ENCODE data around the gene SLIRP. TPM values are rescaled to one million over a fixed set of nuclear protein-coding genes. Genes with fewer than 3 reads are reported as not detected.
"Not testable (repeated sequence)": the region's sequence is repeated elsewhere in the genome, so short reads cannot be mapped to it uniquely, and the experiment has no call there.

SLIRP gene
- 332 and 483 TPM in 2 replicates for total RNA-seq (2014; rRNA removed)
- polyA plus RNA-seq (2012): 267 TPM

DNA sequence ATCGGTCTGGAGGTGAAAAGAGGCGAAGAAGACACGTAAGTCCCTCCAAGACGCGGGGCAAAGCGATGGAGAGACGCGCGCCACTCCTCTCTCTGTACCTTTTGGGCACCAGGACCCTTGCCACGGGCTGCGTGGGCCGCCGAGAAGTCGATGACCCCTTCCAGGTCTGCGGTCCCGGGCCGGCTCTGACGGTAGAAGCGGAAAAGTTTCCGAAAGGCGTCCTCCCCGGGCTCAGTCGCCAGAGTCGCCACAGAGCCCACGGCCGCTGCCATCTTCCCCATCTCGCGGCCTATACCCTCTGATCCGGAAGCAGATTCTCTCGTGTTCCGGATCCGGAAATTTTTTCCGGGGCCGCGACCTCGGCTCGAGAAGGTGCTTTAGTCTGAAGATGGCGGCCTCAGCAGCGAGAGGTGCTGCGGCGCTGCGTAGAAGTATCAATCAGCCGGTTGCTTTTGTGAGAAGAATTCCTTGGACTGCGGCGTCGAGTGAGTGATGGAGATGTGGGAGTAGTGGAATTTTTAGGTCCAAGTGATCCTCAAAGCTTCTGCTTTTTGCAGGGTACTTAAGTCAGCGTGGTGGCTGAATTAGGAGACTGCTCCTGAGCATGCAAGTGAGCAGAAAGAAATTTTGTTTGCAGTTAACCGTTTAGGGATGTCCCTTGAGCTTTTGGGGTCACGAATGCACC is at the start of gene SLIRP, which contains the start of gene ALKBH1:
Gene SLIRP, plus strand, starts transcription at position 380 of the 685 bp plus-strand sequence. Its CDS starts 9 bp downstream, at position 389.
Gene ALKBH1, minus strand, starts transcription at position 300 of the 685 bp plus-strand sequence. Its CDS starts 19 bp downstream, at position 281.
- peak; percentile 82 for DNase-seq (ENCODE audit: low read depth)

DNA sequence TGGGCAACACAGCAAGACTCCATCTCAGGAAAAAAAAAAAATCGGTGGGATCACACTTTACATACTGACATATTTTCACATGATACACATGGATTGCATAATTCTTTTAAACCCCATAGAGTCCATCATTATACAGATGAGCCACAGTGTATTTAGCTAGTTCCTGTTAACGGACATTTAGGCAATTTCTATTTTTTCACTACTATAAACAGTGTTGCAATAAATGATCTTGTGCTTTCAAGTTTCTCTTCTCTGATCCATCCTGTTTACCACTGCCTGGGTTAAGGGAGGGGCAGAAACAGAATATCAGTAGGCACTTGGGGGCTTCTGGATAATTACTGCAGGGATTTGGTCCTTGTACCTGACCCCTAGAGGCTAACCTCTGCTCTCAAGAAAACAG is 48.1 kb upstream of the SLIRP start:
- no peak for DNase-seq (ENCODE audit: low read depth)

DNA sequence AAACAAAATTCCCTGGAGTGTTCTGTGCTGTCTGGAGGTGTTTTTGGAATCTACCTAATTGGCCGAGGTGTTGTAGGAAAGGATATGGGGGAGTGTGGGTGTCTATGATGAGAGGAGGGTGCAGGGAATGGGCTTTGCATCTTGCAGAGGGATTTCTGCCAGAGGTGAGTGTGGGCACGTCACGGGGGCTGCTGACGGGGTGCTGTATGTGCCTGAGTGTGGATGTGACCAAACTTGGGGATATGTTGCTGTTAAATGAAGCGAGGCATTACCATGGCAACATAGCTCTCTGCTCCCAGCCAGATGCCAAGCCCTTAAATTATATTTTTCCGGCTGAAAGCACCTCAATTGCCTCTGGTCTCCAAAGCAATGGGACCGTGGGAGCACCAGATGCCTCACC is 47.1 kb upstream of the SLIRP start:
- DNase-seq (ENCODE audit: low read depth): no peak

DNA sequence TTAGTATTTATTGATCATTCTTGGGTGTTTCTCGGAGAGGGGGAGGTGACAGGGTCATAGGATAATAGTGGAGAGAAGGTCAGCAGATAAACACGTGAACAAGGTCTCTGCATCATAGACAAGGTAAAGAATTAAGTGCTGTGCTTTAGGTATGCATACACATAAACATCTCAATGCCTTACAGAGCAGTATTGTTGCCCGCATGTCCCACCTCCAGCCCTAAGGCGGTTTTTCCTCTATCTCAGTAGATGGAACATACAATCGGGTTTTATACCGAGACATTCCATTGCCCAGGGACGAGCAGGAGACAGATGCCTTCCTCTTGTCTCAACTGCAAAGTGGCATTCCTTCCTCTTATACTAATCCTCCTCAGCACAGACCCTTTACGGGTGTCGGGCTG is 46.3 kb upstream of the SLIRP start:
- not testable (repeated sequence) for DNase-seq (ENCODE audit: low read depth)

DNA sequence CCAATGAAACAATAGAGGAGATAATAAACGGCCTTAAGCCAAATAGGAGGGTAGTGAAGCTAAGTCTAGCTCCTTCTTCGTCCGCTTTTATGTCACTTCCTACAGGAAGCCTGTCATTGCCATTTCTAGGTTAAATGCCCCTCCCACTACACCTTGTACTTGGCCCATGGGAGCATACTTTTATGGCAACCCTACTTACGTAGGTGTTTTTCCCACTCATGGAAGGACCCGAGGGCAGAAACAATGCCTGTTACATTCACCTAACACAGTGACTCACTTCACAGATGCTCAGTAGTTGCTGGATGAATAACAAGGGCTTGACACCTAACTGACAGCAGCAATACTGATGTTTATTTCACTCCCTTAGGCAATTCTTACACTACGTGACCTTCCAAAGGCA is 44.6 kb upstream of the SLIRP start:
- DNase-seq (ENCODE audit: low read depth): no peak

DNA sequence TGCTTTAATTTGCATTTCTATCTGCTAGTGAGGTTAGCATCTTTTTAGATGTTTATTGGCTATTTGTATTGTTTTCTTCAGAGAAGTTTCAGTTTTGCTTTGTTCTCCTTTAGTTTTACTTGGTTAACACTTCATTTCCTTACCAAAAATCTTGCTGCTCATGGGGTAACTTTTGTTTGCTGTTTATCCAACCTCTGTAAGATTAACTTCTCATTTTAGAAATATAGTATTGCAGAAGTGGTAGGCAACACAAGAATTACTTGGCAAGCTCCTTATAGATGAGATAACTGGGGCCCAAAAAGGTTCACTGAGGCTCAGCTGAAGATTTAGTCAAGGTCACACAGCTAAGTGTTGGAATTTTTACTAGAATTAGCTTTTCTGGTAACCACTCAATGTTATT is 40.6 kb upstream of the SLIRP start:
- no peak for DNase-seq (ENCODE audit: low read depth)

DNA sequence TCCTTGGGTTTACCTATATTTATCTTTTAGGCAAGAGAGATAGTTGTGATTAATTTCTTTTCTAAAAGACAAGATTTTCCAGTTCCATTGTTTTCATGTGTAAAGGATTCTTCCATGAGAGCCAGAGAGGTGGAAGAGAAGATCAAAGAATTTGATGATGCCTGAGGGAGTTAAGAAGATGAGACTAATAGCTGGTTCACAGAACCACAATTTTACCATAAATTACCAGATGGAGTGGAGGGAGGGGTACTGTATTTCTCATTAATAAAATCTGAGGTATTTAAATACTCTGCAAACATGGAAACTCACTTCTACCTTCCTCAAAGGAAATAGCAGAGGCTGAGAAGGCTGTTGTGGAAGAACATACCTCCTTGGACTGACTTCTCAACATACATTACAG is 34.7 kb upstream of the SLIRP start:
- no peak for DNase-seq (ENCODE audit: low read depth)

DNA sequence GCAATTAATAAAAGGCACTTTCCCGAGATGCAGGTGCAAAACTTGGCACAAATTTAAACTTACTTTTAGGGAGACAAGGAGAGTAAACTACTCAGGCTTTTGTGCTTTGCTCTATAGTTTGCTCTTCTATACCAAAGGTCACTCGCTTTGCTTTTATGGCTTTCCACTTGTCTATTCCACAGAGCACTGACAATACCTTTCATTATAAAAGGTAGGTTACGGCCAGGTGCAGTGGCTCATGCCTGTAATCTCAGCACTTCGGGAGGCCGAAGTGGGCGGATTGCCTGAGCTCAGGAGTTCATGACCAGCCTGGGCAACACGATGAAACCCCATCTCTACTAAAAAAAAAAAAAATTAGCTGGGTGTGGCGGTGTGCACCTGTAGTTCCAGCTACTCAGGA is 33.0 kb upstream of the SLIRP start:
- DNase-seq (ENCODE audit: low read depth): no peak

DNA sequence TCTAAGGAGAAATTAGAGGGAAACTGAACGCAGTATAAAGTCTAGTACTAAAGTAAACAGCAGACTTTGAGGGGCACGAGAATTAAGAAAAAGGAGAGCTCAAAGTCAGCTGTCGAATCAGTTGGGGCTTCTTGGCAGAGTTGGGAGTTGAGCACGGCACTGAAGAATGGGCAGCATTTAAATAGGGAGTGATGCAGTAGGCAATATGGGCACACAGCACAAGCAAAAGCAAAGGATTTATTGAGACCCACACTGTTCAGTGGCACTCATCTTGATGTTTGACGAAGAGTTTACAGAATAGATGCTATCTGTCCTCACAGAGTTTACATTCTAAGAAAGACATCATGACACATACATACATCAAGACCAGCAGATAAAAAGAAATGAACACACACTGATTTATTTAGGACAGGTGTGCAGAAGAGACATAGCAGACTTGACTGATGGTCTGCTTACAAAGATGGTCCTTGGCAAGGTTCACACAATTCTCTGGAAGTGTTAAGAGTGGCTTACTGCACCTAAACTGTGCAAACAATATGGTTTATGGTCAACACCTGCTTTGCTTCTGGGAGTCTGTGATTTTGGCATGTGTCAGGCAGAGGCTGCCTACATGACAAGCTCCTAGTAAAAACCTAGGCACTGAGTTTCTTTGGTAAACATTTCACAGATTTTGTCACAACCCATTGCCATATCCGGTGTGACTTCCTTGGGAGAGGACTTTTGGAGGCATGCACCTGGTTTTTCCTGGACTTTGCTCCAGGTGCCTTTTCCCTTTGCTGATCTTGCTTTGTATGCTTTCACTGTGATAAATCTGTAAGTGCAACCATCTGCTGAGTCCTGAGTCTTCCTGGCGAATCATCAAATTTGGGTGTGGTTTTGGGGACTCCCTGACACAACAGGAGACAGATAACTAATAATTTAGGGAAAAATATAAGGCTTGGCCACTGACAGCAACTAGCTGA is 26.4 kb upstream of the SLIRP start:
- peak; percentile 60 for DNase-seq (ENCODE audit: low read depth)

DNA sequence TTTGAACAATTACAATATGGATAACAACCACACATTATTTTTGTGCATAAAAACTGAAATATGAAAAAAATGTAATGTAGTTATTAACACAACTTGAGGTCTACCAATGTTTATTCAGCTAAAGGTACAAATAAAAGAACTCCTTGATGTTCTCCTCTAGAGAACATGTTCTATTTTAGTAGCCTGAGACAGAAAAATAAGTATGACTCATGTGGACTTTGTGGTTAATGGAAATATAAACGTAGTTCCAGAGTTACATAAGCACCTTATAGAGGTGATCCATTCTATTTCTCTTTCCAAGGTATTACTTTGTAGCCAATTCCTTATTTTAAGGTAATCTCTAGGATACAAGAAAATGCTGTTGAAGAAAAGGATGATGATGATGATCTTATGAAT is 25.7 kb upstream of the SLIRP start:
- peak; percentile 52 for DNase-seq (ENCODE audit: low read depth)

DNA sequence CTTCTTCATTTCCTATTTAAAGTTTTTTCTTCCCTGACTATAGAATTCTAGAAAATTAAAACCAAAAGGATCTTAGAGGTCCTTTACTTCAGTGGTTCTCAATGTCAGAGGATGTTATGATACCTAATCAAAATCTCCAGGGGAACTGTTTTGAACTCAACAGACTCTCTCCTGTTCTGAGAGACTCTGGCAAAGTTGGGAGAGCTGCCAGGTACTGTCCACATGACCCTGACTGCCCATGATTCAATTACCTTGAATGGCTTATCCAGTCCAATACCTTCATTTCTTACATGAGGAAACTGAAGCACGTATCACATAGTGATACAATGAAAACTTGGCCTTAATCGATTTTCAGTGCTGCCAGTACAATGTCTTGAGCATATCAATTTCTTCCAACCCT is 16.6 kb upstream of the SLIRP start:
- DNase-seq (ENCODE audit: low read depth): no peak

DNA sequence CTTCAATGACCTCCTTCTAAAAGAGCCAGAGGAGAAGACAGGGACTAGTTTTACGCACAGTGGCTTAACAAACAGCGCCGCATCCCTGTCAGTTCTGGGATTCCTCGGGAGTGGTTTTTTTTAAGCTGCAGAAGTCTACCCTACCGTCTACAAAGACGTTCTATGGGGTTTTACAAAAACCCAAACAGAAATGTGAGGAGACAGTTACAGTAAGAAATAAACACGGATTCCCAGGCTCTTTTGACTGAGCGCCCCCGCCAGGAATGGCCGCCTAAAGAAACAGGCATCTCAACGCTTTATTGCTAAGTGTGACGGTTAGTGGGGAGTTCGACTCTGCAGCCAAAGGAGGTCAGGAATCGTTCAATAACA is 564 bp upstream of the SLIRP start:
- peak; percentile 43 for DNase-seq (ENCODE audit: low read depth)

DNA sequence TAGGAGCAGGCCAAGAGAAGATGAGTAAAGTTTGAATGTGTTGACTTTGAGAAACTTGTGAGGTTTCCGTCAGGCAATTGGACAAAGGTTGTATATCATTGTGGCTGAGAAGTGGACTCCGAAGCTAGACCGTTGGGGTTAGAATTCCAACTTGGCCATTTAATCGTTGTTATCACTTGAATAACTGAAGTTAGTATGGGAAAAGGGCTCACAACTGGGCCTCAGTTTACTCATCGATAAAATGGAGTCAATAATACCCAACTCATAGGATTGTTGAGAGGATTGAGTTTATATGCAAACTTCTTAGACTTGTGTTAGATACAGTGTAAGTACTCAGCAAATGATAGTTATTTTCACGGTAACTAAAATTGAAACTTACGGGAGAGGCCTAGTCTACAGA is 846 bp downstream of the SLIRP start:
- DNase-seq (ENCODE audit: low read depth): no peak

DNA sequence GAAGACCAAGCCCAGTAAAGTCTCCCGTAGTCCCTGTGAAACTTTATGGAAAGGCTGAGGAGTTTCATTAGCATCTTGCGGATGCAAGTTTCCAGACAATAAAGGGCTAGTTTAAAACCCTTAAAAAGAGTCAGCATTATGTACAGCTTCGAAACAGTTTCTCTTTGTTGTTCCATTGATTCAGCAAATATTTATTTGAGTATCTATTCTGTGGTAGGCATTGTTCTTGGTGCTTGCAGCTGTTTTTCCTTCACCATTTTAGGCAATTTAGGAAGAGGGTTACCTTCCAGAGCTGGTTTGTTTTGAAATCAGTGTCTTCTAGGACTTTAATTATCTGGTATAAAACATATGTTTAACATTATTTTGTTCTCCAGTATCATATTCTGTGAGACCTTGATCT is 1.5 kb downstream of the SLIRP start:
- DNase-seq (ENCODE audit: low read depth): no peak

DNA sequence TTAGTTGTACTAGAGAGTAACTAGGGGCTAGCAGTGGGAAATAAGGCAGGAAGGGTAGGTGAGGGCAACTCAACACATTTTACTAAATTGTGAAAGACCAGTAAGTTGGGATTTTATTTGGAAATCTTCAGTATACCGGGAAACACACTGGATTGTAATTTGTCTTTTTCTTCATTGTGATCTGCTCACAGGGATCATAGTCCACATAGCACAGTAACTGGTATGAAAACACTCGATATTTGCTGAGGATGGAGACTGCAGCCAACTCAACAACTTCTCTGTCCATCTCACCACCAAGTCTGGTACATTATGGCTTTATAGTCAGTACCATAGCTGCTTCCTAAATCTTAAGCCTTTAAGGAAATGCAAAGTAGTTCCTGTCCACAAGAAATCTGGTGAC is 2.5 kb downstream of the SLIRP start:
- no peak for DNase-seq (ENCODE audit: low read depth)

DNA sequence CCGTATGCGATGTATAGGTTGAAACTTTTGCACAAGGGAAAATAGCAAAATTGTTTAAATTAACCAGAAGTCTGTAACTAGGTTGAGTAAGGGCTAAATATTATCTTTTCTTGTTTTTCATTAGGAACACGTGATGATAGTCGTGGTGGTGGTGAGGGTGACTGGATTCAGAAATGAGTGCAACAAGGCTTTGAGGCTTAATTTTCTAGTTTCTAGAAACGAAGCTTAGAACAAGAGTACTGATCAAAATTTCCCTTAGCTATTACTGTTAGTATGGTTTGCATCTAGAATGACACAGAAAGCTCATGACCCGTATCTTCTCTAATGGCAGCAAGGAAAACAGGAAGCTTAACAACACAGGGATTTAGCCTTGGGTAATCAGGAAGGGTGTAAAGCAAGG is 7.0 kb downstream of the SLIRP start:
- DNase-seq (ENCODE audit: low read depth): no peak

DNA sequence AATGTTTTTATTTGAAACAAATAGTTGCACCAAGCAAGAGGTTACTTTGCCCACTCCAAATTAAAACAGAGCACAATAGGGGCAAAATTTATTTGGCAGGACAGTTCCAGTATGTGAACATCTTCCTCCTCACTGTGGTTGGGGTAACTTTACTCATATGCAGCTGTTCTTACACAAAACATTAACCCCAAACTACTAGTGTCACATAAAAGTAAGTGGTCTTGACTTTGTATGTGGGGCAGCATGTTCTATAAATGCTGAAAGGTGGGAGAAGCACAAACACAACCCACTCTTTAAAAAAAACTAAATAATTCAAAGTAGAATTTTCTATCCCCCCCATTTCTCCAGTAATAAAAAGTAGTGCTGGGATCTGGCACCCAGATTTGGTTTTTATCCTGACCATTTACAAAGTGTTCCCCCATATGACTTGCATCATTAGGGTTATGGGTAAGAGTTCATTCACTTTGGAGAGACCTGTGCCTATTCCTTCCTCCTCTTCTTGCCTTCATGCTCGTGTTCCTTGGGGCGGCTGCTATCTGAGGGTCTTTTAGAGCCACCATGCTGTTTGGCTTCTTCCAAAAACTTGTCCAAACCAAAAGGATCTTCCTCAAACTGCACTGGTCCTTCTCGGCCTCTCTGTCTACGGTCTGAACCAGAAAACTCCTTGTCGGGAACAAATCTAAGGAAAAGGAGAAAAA is 9.9 kb downstream of the SLIRP start:
- no peak for DNase-seq (ENCODE audit: low read depth)

DNA sequence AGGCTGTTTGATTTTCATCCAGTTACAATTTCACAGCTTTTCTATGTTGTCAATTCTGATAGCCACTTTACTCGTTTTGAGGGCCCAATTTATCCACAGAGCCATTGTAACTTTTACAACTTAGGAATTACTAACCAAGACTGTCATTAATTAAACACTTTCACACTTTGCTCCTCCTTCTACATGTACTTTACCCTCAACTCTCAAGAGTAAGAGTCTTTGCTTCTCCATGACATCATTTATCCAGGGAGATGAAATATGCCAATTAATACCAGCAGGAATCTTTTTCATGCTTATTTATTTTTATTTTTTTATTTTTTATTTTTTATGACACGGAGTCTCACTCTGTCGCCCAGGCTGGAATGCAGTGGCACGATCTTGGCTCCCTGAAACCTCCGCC is 13.5 kb downstream of the SLIRP start:
- no peak for DNase-seq (ENCODE audit: low read depth)

DNA sequence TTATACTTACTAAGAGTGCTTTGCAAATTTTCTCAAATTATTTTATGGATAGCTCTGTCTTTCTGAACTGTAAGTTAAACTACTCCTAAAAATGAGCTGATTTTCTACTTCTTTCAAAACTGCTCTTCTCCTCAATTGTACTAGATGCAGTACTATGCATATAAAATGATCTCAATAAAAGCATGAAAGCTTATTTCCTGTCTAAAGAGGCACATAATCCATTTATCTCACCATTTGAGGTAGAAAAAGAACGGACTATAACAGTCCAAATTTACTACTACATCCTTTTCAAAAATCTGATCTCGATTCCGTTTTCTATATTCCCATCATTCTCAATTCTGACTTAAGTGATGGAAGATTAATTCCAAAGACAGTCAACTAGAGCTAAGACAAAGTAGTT is 14.4 kb downstream of the SLIRP start:
- no peak for DNase-seq (ENCODE audit: low read depth)

DNA sequence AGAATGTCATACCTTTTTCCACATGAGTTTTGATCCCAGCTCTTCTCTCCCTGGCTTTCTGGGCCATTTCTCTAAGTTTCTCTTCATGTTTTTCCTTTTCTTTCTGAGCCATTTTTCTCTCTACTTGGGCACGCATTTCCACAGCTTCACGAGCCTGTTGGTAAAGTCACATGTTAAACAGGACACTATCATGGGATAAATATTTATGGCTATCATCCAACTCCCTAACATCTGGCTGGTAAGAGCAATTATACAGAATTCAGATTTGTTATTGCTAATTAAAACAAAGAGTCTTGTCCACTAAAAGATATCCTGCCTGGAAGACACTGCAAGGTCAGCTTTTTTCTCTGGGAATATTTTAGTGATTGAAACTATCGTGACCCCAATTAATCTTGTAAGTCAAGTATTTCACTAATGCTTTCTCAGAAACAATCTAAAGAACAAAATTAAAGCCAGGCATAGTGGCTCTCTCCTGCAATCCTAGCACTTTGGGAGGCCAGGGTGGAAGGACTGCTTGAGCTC is 23.1 kb downstream of the SLIRP start:
- no peak for DNase-seq (ENCODE audit: low read depth)

DNA sequence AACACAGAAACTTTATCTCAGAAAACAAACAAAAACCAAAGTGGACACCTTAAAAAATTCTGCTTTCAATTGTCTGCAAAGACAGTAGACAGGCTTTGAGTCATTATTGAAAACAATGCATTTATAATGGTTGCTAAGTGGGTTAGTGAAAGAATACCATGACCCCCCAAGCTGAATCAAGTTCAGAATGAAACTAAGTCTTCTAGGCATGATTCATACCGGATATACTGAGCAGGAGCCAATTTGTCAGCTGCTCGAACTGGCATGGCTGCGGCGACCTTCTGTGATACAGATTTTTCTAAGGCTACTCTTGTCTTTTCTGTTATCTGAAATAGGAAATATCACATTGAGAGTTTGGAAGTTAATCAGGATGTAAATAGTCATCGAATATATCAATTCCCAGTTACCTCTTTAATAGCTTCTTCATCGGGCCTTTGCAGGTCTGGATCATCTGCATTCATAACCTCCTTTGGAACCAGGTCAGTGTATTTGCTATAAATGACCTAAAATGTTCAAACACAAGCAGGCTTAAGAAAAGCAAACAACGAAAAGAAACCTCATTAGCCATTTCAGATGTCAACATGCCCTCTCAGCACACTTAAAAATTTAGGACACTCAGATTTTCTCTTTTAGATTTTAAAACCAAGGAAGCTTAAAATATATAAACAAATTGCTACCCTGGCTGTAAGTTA is 30.8 kb downstream of the SLIRP start:
- peak; percentile 81 for DNase-seq (ENCODE audit: low read depth)

Measured in LHCN-M2 (cell line).